ENCODE results near the gene SUSD1.
"Not testable (repeated sequence)": the region's sequence is repeated elsewhere in the genome, so short reads cannot be mapped to it uniquely, and the experiment has no call there.

SUSD1 gene

DNA sequence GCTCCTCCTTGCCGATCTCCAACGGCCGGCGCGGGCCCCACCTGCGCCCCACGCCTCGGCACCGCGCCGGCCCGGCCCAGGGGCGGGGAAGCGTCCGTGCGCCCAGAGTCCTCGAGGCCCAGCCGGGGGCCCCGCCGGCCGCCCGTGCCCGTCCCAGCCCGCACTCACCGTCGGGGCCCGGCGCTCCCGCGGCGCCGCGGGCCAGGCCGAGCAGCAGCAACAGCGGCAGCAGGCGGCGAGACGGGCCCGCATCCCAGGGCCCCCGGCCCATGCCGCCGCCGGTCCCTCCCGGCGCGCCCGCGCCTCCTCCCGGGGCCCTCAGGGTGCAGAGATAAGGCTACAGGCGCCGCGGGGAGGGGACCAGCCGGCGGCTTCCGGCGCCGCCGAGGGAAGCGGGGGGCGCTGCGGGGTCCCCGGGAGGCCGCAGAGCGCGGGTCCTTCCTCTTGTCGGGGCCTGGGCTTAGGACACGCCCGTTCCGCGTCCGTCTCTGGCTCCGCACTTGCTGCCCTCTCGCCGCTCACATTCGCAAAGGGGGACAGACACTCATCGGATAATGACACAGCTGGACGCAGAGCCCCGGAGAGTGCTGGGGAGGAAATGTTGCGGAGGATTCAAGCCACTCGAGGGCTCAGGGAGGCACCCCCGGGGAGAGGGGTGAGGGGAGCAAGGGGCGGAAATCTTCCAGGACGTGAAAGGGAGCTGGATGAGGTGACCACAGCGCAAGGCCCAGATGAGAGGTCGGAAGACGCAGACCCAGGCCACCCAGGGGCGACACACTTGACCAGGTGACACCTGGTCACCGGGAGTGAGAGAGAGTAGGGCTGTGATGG, at the start of gene SUSD1:
SUSD1 (minus strand) TSS at position 333 of the 831 bp plus-strand sequence; CDS start at position 271, 62 bp downstream.
- peak; percentile 58 for DNase-seq

GRCh38 chr9:112224401-112225289, 49.5 kb upstream of the SUSD1 start:
- DNase-seq, result no peak

GRCh38 chr9:112218908-112219307, 43.8 kb upstream of the SUSD1 start:
- no peak for DNase-seq

DNA sequence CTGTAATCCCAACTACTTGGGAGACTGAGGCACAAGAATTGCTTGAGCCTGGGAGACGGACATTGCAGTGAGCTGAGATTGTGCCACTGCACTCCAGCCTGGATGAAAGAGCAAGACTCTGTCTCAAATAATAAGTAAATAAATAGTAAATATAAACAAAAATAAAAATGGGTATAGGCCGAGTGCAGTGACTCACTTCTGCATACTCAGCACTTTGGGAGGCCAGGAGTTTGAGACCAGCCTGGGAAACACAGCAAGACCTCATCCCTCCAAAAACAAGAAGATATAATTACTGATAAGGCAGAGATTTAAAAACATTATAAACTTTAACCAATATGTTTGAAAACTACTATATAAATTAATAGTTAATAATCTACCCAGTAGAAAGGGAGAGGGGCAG, 37.8 kb upstream of the SUSD1 start:
- no peak for DNase-seq

- no peak for DNase-seq
Observed at GRCh38 chr9:112207451-112207850, 32.4 kb upstream of the SUSD1 start.

GRCh38 chr9:112203536-112203935, 28.4 kb upstream of the SUSD1 start:
- no peak for DNase-seq

GRCh38 chr9:112200711-112201110, 25.6 kb upstream of the SUSD1 start:
- DNase-seq, result no peak

DNA sequence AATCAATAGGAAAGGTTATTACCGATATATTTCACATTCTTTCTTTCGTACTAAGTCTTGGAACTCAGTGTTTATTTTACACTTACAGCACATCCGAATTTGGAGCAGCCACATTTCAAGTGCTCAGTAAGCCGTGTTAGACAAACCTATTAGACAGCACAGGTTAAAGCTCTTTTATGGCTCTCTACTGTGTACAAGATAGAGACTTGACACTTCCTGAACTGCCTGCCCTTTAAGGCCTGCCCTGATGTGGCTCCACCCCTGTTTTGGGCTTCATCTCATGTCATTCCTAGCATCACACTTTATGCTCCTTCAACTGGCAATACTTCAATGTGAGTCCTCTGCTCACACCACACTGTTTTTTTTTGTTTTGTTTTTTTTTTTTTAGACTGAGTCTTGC, 23.5 kb upstream of the SUSD1 start:
- DNase-seq, result no peak

GRCh38 chr9:112194969-112195431, 19.9 kb upstream of the SUSD1 start:
- no peak for DNase-seq

GRCh38 chr9:112193572-112194288, 18.6 kb upstream of the SUSD1 start:
- DNase-seq, result no peak

DNA sequence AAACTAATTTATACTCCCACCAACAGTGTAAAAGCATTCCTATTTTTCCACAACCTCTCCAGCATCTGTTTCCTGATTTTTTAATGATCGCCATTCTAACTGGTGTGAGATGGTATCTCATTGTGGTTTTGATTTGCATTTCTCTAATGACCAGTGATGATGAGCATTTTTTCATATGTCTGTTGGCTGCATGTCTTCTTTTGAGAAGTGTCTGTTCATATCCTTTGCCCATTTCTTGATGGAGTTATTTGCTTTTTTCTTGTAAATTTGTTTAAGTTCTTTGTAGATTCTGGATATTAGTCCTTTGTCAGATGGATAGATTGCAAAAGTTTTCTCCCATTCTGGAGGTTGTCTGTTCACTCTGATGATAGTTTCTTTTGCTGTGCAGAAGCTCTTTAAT, 15.2 kb upstream of the SUSD1 start:
- not testable (repeated sequence) for DNase-seq

GRCh38 chr9:112188884-112189283, 13.8 kb upstream of the SUSD1 start:
- DNase-seq, result no peak

GRCh38 chr9:112187404-112187803, 12.3 kb upstream of the SUSD1 start:
- DNase-seq, result no peak

DNA sequence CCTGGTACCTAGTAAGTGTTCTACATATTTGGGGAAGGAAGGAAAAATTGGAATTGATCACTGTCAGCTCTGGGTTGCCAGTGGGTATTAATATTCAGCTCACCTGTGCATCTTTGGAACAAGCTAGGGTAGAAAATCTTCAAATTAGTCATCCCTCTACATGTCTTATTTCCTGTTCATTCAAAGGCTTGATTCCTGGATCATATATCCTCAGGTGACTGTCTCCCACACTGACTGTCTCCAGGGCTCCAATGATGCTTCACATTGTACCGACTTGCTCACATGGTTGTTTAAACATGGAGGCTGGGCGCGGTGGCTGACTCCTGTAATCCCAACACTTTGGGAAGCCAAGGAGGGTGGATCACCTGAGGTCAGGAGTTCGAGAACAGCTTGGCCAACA, 11.6 kb upstream of the SUSD1 start:
- DNase-seq, result no peak

- DNase-seq, result no peak
Observed at GRCh38 chr9:112184946-112185345, 9.8 kb upstream of the SUSD1 start.

DNA sequence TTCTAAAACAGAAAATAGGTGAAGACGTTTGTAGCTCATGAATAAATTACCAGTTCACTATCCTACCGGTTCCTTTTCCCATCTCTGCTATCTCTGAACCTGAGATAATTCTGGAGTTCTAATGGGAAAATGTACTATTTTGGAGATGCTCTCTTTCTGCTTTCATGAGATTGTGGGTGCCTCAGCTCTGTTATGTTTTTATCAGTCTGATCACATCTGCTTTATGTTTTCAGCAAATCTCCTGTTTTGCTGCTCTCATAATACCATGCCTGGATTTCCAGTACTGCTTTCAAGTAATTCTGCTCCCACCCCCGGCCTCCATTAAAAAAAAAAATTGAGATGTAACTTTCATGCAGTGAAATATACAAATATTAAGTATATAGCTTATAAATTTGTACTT, 9.1 kb upstream of the SUSD1 start:
- no peak for DNase-seq

GRCh38 chr9:112180387-112180881, 5.3 kb upstream of the SUSD1 start:
- DNase-seq, result no peak

GRCh38 chr9:112179816-112180215, 4.7 kb upstream of the SUSD1 start:
- DNase-seq, result no peak

DNA sequence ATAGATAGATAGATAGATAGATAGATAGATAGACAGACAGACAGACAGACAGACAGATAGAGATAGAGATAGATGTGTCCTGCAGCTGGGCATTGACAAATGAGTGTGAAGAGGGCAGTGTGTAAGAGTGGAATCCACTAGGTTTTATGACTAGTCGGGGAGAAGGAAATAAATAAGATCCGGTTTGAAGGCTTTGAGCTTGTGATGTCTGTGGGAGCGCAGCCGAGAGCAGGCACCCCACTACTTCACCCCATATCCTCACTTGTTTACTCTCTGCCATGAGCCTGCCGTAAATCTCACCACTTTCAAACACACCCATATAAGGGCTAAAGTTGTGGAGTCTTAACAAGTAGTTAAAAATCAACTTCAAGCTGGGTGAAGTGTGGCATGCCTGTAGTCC, 1.4 kb upstream of the SUSD1 start:
- DNase-seq, result no peak

DNA sequence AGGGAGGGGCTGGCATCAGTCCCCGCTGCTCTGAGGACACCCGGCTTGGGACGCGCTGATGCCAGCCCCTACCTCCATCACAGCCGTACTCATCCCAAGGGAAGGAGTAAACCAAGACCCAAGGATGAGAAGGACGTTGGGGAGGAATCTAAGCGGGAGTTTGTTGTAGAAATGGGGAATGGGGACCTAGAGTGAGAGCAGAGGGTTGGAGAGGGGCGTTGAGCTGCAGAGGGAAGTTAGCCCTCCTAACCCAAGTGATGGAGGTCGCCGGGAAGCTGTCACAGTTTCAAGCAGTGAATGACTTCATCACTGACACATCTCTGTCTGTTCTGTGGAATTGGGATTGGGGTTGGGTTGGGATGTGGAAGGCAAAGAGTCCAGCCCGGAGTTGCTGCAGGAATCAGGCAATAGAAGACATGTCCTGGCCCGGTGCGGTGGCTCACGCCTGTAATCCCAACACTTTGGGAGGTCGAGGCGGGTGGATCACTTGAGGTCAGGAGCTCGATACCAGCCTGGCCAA, 759 bp upstream of the SUSD1 start:
- no peak for DNase-seq

DNA sequence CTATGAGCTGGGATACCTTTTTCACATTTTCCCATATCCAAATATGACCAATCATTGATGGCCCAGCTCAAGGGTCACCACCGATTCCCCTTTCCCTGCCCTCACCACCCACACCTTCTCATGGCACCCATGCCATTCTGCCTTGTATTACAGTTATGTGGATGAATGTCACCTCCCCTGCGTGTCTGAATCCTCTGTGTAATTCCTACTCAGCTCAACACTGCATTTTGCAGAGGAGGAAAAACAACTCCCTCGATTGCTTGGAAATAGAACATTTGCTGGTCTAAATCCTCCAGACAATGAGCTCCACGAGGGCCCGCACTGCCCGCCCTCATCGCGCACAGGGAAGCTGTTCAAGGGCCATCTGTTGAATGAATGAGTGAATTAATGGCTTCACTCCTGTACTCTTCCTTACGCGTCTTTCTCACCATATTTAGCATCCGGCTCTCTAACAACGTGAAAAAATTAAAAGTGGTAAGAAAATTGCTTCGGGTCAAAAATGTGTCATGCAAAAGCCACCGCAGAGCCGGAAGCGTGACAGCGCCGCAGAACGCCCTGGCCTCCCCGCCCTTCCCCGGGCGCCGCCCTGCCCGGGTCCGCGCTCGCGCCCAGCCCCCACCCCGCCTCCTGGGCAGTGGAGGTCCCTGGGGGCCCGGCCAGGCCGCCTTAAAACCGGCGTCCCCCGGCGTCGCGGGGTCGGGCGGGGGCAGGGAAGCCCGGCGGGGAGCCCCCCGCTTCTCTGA, 704 bp downstream of the SUSD1 start:
- peak; percentile 66 for DNase-seq
